Small intestine (tissue), 16 donors: ENCODE results near the gene RGL2. TPM values are rescaled to one million over a fixed set of nuclear protein-coding genes. Genes with fewer than 3 reads are reported as not detected.
"Not testable (repeated sequence)": the region's sequence is repeated elsewhere in the genome, so short reads cannot be mapped to it uniquely, and the experiment has no call there.

Experiments used
- DNase-seq, 2 donors: peaks; one replicate each; pipeline versions ENCODE4 v3.0.0 to v3.0.0-alpha.2; 2013
- FAIRE-seq: peaks from 2 replicates; lab custom pipeline; 2012; peaks lifted over from hg19 to GRCh38; lab: Jason Lieb, UNC
- H3K27ac ChIP-seq, 3 donors: one replicate each; pipeline ENCODE4 v1.5.1; 2013; ENCODE audit warnings: low read length in 2 of 3, mild to moderate bottlenecking in 2 of 3, control low read depth in 1 of 3, inconsistent platforms in 1 of 3, low read depth in 1 of 3, moderate library complexity in 1 of 3
- H3K27me3 ChIP-seq, 3 donors: one replicate each; pipeline ENCODE4 v1.6.1; 2013; ENCODE audit warnings: low read length in 3 of 3, inconsistent platforms in 1 of 3; ENCODE audit not compliant: control insufficient read depth in 3 of 3, insufficient read depth in 3 of 3
- H3K36me3 ChIP-seq, 3 donors: one replicate each; pipeline ENCODE4 v1.6.1; 2013; ENCODE audit warnings: low read length in 3 of 3, inconsistent platforms in 1 of 3, low read depth in 1 of 3, mild to moderate bottlenecking in 1 of 3, moderate library complexity in 1 of 3; ENCODE audit not compliant: control insufficient read depth in 3 of 3, insufficient read depth in 2 of 3
- H3K4me1 ChIP-seq, 3 donors: one replicate each; pipeline ENCODE4 v1.6.1; 2013; ENCODE audit warnings: low read length in 2 of 3, inconsistent platforms in 1 of 3, low read depth in 1 of 3, mild to moderate bottlenecking in 1 of 3, moderate library complexity in 1 of 3; ENCODE audit not compliant: control insufficient read depth in 3 of 3, insufficient read depth in 2 of 3
- H3K4me3 ChIP-seq, 3 donors: one replicate each; pipeline ENCODE4 v1.5.1; 2013; ENCODE audit warnings: low read length in 3 of 3, control low read depth in 1 of 3, inconsistent platforms in 1 of 3, low read depth in 1 of 3, mild to moderate bottlenecking in 1 of 3, moderate library complexity in 1 of 3
- H3K9me3 ChIP-seq, 2 donors: one replicate each; pipeline ENCODE4 v1.6.1; 2013; ENCODE audit warnings: low read depth in 1 of 2, low read length in 1 of 2; ENCODE audit not compliant: control insufficient read depth in 2 of 2, insufficient read depth in 1 of 2
- WGBS, 3 donors: extraction: QIAGEN DNeasy Blood & Tissue Kit; methylation state at CpG; one replicate each; pipeline ENCODE4 v1.1.7; 2013; 5-methylcytosine and 5-hydroxymethylcytosine counted together
- long read RNA-seq, 10 donors: transcript quantifications; one replicate each; lab custom pipeline, GENCODE V29; 2026
- polyA plus RNA-seq, 4 donors: library from polyadenylated mRNA; stranded (reverse) in 3 of 4; unstranded in 1 of 4; fragments of 200-250 nt in 3 of 4; fragments of 120-200 nt in 1 of 4; gene quantifications; one replicate each; pipeline versions ENCODE4 v1.2.1 to v1.2.3, GENCODE V29; 2013
- donor health status: healthy with polysubstance abuse.
- donor health status: control.
- donor health status: control.
- donor health status: Bipolar disorder and iron deficiency.
- donor health status: healthy.

RGL2 gene, protein sequence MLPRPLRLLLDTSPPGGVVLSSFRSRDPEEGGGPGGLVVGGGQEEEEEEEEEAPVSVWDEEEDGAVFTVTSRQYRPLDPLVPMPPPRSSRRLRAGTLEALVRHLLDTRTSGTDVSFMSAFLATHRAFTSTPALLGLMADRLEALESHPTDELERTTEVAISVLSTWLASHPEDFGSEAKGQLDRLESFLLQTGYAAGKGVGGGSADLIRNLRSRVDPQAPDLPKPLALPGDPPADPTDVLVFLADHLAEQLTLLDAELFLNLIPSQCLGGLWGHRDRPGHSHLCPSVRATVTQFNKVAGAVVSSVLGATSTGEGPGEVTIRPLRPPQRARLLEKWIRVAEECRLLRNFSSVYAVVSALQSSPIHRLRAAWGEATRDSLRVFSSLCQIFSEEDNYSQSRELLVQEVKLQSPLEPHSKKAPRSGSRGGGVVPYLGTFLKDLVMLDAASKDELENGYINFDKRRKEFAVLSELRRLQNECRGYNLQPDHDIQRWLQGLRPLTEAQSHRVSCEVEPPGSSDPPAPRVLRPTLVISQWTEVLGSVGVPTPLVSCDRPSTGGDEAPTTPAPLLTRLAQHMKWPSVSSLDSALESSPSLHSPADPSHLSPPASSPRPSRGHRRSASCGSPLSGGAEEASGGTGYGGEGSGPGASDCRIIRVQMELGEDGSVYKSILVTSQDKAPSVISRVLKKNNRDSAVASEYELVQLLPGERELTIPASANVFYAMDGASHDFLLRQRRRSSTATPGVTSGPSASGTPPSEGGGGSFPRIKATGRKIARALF
- 10 to 100 TPM; 13.2 to 69.8 (median 25.2) TPM for polyA plus RNA-seq
- long read RNA-seq, donor 1, partial matches to known transcripts, result 57 of 61 reads
- long read RNA-seq, donor 1, other reads (novel, unspliced or antisense), result 0 of 61 reads
- long read RNA-seq, donor 2, partial matches to known transcripts, result 0 of 2 reads
- long read RNA-seq, donor 2, other reads (novel, unspliced or antisense), result 0 of 2 reads
- long read RNA-seq, donor 3, partial matches to known transcripts, result 0 of 4 reads
- long read RNA-seq, donor 3, other reads (novel, unspliced or antisense), result 0 of 4 reads
- long read RNA-seq, donor 4, result 0 reads
- long read RNA-seq, donor 5, partial matches to known transcripts, result 0 of 1 reads
- long read RNA-seq, donor 5, other reads (novel, unspliced or antisense), result 0 of 1 reads
- long read RNA-seq, donor 6, partial matches to known transcripts, result 0 of 2 reads
- long read RNA-seq, donor 6, other reads (novel, unspliced or antisense), result 0 of 2 reads
- long read RNA-seq, donor 7, transcript RGL2-247 (18 exons, 3,278 nt), result major isoform, 8 of 8 reads
- long read RNA-seq, donor 7, partial matches to known transcripts, result 0 of 8 reads
- long read RNA-seq, donor 7, other reads (novel, unspliced or antisense), result 0 of 8 reads
- long read RNA-seq, donor 8, result 0 reads
- long read RNA-seq, donor 9, result 0 reads
- long read RNA-seq, donor 10, partial matches to known transcripts, result 9 of 10 reads
- long read RNA-seq, donor 10, other reads (novel, unspliced or antisense), result 0 of 10 reads

DNA sequence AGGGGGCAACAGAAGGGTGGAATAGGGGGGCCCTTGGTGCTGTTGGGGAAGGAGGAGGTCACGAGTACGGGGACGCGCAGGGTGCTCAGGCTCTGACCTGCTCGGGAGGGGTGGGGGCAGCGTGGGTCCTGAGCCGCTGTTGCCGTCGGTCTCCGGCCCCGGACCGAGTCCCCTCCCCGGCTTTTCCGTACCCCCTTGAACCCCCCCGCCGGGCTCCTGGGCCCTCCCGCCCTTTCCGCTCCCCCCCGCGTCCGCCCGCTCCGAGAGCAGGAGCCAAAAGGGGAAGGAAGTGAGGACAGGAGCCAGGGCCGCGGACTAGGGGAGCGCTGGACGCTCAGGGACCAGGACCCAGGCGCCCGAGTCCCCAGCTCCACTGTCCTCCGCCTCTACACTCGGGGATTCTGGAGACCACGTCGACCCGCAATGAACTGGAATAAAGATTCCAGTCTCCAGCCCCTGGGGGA is at the start of gene RGL2:
RGL2 (minus strand) TSS at position 170 of the 464 bp plus-strand sequence. CDS start 332 bp downstream, outside the sequence.
- peak within 1 kb of the TSS; percentile 72 to 92 (median 73) for H3K4me3 ChIP-seq
- H3K27ac ChIP-seq, result peak within 1 kb of the TSS; percentile 95 to 99 (median 98)
- H3K4me1 ChIP-seq, result peaks cover 0 to 9% (median 0%) of the 10 kb centered on the region in 3 donors
- 1% methylated on average over 25 to 34 of the region's 34 CpGs for whole genome bisulfite sequencing, 3 donors
- FAIRE-seq, result no peak
- H3K36me3 ChIP-seq, result peaks cover 2 to 51% (median 5%) of the 10 kb centered on the region in 3 donors
- DNase-seq, result peak in 1 of 2 donors; percentile 67
- H3K27me3 ChIP-seq, result no peaks in the 10 kb centered on the region
- no peaks in the 10 kb centered on the region for H3K9me3 ChIP-seq

DNA sequence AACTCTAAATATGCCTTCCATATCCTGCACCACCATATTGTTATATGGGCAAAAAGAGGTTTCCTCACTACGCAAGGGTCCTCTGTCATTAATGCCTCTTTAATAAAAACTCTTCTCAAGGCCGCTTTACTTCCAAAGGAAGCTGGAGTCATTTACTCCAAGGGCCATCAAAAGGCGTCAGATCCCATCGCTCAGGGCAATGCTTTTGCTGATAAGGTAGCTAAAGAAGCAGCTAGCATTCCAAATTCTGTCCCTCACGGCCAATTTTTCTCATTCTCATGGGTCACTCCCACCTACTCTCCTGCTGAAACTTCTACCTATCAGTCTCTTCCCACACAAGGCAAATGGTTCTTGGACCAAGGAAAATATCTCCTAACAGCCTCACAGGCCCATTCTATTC is 49.1 kb upstream of the RGL2 start:
- Histone ChIP-seq H3K4me3 (no peak overlapping the region), H3K4me1 (no peaks in the 10 kb centered on the region), H3K27me3 (no peaks in the 10 kb centered on the region), H3K9me3 (no peaks in the 10 kb centered on the region), H3K36me3 (no peaks in the 10 kb centered on the region), H3K27ac (no peak overlapping the region)
- 93 to 98% (median 94%) methylated on average over 5 of the region's 5 CpGs for WGBS, 3 donors
- DNase-seq (no peak), FAIRE-seq (no peak)

DNA sequence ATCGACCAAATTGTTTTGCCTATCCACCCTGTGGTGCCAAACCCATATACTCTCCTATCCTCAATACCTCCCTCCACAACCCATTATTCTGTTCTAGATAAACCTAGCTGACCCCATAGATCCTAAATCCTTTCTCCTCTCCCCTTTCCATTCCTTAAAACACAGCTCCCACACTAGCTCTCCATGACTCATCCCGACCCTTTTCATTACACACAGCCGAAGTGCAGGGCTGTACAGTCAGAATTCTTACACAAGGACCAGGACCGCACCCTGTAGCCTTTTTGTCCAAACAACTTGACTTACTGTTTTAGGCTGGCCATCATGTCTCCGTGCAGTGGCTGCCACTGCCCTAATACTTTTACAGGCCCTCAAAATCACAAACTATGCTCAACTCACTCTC is 48.2 kb upstream of the RGL2 start:
- H3K4me1 ChIP-seq, FAIRE-seq, H3K4me3 ChIP-seq, H3K9me3 ChIP-seq, DNase-seq, H3K36me3 ChIP-seq, H3K27ac ChIP-seq, H3K27me3 ChIP-seq: not testable (repeated sequence)
- 77 to 86% (median 83%) methylated on average over 5 of the region's 5 CpGs for WGBS, 3 donors

DNA sequence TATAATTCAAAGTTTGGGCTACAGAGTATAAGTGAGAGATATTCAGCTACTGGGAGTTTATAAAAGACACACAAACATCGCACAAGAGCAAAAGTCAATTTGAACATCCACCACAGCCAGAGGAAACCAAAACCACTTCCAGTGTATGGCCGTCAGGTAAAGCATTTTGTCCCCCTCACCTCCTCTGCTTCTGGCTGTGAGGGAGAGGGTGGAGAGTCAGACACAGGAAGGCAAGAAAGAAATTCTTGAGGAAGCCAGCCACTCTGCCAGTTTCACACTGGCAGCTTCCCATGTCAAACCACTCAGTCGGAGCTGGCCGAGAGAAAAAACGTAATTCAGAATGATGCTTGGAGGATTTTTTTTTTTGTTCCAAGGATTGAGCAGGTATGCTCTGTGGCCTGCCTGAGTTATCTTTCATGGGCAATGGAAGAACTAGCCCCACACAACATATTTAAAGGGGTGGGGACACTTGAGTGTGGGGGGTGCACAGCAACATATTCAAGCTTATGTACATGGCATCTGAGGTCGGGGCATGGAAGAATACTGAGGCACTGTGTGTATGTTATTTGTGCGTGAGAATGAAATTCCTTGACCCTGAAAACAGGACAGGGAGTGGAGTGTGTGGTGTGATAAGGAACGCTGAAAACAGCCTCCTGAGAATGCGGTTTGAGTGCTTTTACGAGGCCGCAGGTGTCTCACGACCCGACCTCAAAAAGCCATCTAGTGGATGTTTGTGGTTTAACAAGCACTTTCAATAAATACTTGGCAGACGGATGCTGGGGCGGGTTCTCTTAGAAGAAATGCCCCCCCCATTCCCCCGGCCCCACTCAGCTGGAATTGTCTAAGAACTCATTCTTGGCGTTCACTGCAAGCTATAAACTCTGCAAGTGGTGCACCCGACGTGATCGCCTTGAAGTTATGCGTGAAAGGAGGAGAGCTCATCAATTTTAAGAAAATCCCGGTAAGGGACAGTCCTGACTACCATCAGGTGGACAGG is 46.3 kb upstream of the RGL2 start:
- H3K27ac ChIP-seq, result peak overlapping the region in 1 of 3 donors; percentile 72
- 9 to 14% (median 11%) methylated on average over 22 of the region's 22 CpGs for WGBS, 3 donors
- no peaks in the 10 kb centered on the region for H3K27me3 ChIP-seq
- no peaks in the 10 kb centered on the region for H3K4me1 ChIP-seq
- DNase-seq (peak; percentile 85), FAIRE-seq (no peak)
- no peak overlapping the region for H3K4me3 ChIP-seq
- no peaks in the 10 kb centered on the region for H3K9me3 ChIP-seq
- H3K36me3 ChIP-seq, result no peaks in the 10 kb centered on the region

DNA sequence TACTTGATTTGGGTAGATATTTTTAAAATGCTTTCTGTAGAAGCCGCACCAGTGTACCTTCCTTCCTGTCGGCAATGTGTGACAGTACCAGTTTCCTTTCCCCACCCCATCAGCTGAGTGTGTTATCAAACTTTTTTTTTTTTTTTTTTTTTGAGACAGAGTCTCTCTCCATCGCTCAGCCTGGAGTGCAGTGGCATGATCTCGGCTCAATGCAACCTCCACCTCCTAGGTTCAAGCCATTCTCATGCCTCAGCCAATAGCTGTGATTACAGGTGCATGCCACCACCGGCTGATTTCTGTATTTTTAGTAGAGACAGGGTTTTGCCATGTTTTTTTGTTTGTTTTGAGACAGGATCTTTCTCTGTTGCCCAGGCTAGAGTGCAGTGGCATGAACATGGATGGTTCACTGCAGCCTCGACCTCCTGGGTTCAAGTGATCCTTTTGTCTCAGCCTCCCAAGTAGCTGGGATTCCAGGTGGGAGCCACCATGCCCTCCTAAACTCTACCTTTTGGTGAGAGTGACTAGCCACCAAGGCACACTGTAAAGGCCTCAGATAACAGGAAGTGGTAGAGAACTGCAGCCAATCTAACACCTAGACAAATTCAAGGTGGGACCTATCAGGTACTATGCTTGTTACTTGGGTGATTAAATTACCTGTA is 45.3 kb upstream of the RGL2 start:
- FAIRE-seq, result no peak

DNA sequence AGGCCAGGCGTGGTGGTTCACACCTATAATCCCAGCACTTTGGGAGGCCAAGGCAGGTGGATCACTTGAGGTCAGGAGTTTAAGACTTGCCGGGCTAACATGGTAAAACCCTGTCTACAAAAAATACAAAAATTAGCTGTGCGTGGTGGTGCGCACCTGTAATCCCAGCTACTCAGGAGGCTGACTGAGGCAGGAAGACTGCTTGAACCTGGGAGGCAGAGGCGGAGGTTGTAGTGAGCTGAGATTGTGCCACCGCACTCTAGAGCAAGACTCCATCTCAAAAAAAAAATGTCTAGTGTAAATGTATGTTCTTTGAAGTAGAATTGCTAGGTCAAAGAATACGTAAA is 44.8 kb upstream of the RGL2 start:
- H3K4me3 ChIP-seq, H3K27me3 ChIP-seq, H3K9me3 ChIP-seq, H3K4me1 ChIP-seq, FAIRE-seq, DNase-seq, H3K36me3 ChIP-seq: not testable (repeated sequence)
- peak overlapping the region in 2 of 3 donors; percentile 5 to 77 for H3K27ac ChIP-seq
- 76 to 86% (median 80%) methylated on average over 7 of the region's 7 CpGs for WGBS, 3 donors

More for the DNA sequence above, 45.3 kb upstream of the RGL2 start:
- Histone ChIP-seq H3K27me3 (no peaks in the 10 kb centered on the region), H3K4me1 (no peaks in the 10 kb centered on the region), H3K4me3 (no peak overlapping the region), H3K36me3 (no peaks in the 10 kb centered on the region), H3K9me3 (no peaks in the 10 kb centered on the region), H3K27ac (peak overlapping the region in 2 of 3 donors; percentile 44 to 69)
- WGBS, 3 donors, result 59 to 71% (median 68%) methylated on average over 6 of the region's 6 CpGs
- DNase-seq, result peak in 1 of 2 donors; percentile 47

DNA sequence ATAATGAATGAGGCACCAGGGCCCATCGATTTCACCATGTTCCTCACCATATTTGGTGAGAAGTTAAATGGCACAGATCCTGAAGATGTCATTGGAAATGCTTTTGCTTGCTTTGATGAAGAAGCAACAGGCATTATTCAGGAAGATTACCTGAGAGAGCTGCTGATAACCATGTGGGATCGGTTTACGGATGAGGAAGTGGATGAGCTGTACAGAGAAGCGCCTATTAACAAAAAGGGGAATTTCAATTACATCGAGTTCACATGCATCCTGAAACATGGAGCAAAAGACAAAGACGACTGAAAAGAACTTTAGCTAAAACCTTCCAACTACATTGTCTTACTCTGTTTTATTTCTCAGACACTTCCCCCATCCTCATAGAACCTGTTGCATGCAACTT is 40.5 kb upstream of the RGL2 start:
- Histone ChIP-seq H3K4me1 (no peaks in the 10 kb centered on the region), H3K27me3 (no peaks in the 10 kb centered on the region), H3K4me3 (no peak overlapping the region), H3K27ac (no peak overlapping the region), H3K36me3 (no peaks in the 10 kb centered on the region), H3K9me3 (no peaks in the 10 kb centered on the region)
- DNase-seq (no peak), FAIRE-seq (no peak)
- WGBS, 3 donors, result 82 to 87% (median 83%) methylated on average over 6 of the region's 6 CpGs
